Nephron (organoid): Measurements from ENCODE around the gene BTNL8.

Source experiments
- H3K27ac Mint-ChIP-seq, 3 experiments: 2 replicates each; pipeline ENCODE4 v1.8.0; 2020; ENCODE audit warnings: mixed read lengths in 3 of 3, mild to moderate bottlenecking in 2 of 3, moderate library complexity in 1 of 3
- H3K27me3 Mint-ChIP-seq: 2 replicates; pipeline ENCODE4 v1.8.0; 2021; ENCODE audit warnings: low read depth, mild to moderate bottlenecking, moderate library complexity, mixed read lengths
- H3K36me3 Mint-ChIP-seq: 2 replicates; pipeline ENCODE4 v1.8.0; 2020; ENCODE audit warnings: low read depth, mixed read lengths
- H3K4me1 Mint-ChIP-seq: 2 replicates; pipeline ENCODE4 v1.8.0; 2020; ENCODE audit warnings: mixed read lengths
- H3K4me3 Mint-ChIP-seq, 3 experiments: 2 replicates each; pipeline ENCODE4 v1.8.0; 2020; ENCODE audit warnings: mild to moderate bottlenecking in 3 of 3, mixed read lengths in 3 of 3, moderate library complexity in 2 of 3
- H3K9me3 Mint-ChIP-seq: 2 replicates; pipeline ENCODE4 v1.8.0; 2020; ENCODE audit warnings: mixed read lengths
- TF ChIP-seq, protein P1 (sequence below), 3 experiments: fragments of 200-600 bp; sonication (generic); IDR thresholded peaks; one replicate each; pipeline ENCODE4 v1.5.0; 2021; ENCODE audit warnings: antibody characterized with exemption in 3 of 3; ENCODE audit not compliant: unreplicated experiment in 3 of 3

The BTNL8 gene

DNA sequence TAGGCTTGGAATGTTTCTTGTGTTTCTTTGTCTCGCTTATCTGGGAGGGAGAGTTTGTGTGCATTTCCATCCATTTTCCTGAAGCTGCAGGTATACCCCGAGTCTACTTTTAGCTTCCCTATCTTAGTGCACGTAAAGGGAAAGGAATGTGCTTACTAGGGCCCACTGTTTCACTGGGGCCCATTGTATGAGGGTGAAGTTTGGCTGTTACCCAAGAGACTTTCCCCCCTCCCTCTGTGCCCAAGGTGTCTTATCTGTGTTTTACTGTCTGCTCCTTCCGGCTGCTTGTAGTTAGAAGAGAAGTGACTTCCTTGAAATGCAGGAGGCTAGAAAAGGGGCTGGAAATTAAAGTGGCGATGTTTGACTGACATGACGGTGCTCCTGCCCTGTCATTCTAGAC, 77.6 kb downstream of the BTNL8 start:
- no peak overlapping the region for H3K27ac Mint-ChIP-seq
- no peaks in the 10 kb centered on the region for H3K4me1 Mint-ChIP-seq
- H3K9me3 Mint-ChIP-seq, result no peaks in the 10 kb centered on the region
- TF ChIP-seq, protein P1, sequence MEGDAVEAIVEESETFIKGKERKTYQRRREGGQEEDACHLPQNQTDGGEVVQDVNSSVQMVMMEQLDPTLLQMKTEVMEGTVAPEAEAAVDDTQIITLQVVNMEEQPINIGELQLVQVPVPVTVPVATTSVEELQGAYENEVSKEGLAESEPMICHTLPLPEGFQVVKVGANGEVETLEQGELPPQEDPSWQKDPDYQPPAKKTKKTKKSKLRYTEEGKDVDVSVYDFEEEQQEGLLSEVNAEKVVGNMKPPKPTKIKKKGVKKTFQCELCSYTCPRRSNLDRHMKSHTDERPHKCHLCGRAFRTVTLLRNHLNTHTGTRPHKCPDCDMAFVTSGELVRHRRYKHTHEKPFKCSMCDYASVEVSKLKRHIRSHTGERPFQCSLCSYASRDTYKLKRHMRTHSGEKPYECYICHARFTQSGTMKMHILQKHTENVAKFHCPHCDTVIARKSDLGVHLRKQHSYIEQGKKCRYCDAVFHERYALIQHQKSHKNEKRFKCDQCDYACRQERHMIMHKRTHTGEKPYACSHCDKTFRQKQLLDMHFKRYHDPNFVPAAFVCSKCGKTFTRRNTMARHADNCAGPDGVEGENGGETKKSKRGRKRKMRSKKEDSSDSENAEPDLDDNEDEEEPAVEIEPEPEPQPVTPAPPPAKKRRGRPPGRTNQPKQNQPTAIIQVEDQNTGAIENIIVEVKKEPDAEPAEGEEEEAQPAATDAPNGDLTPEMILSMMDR (IDR thresholded peaks at IDR 0.05; ENCODE audit: unreplicated experiment in 3 of 3), result no peak
- H3K4me3 Mint-ChIP-seq, result no peak overlapping the region
- H3K27me3 Mint-ChIP-seq, result no peaks in the 10 kb centered on the region
- no peaks in the 10 kb centered on the region for H3K36me3 Mint-ChIP-seq

DNA sequence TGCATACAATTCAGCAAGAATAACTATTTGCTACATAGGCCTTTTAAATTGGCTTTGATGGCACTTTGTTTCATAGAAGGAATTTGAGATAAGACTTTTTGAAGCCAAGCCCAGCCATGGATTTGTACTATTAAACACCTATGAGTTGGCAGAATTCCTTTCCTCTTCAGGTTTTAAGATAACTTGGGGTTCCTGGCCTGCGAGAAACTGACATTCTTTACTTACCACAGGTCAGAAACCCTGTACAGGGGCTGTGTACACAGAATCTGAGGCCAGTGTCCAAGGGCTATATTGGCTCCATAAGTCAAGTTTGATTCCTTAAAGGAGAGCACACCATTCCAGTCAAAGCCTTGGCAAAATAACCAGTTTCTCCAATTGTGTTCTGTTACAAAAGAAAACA, 78.9 kb downstream of the BTNL8 start:
- H3K4me1 Mint-ChIP-seq, result no peaks in the 10 kb centered on the region
- no peak overlapping the region for H3K4me3 Mint-ChIP-seq
- H3K27ac Mint-ChIP-seq, result no peak overlapping the region
- no peaks in the 10 kb centered on the region for H3K27me3 Mint-ChIP-seq
- H3K9me3 Mint-ChIP-seq, result no peaks in the 10 kb centered on the region
- H3K36me3 Mint-ChIP-seq, result no peaks in the 10 kb centered on the region
- TF ChIP-seq, protein P1 (IDR thresholded peaks at IDR 0.05; ENCODE audit: unreplicated experiment in 3 of 3), result no peak

DNA sequence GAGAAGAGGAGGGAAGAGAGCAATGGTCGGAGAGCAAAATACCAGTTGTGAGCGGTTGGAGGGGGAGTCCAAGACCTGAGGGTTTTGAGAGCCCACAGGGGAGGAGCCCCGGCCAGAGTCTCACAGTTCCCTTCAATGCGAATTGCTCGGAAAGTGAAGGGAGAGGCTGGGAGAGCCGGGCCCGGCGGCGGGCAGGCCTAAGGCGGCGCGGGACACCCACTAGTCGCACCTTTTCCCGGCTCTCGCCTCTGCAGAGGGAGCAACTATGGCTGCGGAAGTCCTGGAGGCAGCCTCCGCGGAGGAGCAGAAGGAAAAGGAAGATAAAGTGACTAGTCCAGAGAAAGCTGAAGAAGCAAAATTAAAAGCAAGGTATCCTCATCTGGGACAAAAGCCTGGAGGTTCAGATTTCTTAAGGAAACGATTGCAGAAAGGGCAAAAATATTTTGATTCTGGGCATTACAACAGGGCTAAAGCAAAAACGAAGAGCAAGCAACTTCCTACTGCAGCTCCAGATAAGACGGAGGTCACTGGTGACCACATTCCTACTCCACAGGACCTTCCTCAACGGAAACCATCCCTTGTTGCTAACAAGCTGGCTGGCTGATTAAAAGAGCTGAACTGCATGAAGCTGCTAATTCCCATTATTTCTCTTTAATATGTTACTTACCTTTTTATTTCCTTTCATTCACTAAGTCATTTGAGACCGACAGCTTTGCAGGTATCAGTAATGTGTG, 83.2 kb downstream of the BTNL8 start:
- Mint-ChIP-seq H3K4me3 (no peak overlapping the region), H3K9me3 (no peaks in the 10 kb centered on the region), H3K36me3 (no peaks in the 10 kb centered on the region), H3K4me1 (no peaks in the 10 kb centered on the region), H3K27me3 (no peaks in the 10 kb centered on the region), H3K27ac (no peak overlapping the region)
- TF ChIP-seq, protein P1 (IDR thresholded peaks at IDR 0.05; ENCODE audit: unreplicated experiment in 3 of 3), result no peak

DNA sequence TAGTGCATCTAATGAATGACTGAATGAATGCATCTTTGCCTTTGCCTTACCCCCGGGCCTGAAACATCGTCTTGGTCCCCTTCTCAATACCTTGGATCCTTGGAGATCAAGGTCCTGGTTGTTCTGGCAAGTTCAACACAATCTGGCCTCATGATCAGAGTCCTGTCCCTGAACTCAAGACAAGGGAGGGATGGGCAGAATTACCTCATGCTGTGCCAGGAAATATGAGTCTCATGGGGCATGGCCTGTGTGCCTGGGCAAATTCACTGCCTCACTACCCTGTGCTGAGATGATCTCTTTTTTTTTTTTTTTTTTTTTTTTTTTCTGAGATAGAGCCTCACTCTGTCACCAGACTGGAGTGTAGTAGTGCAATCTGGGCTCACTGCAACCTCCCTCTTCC, 89.1 kb downstream of the BTNL8 start:
- H3K27me3 Mint-ChIP-seq, result peaks cover 7% of the 10 kb centered on the region
- H3K9me3 Mint-ChIP-seq, result no peaks in the 10 kb centered on the region
- no peaks in the 10 kb centered on the region for H3K4me1 Mint-ChIP-seq
- no peaks in the 10 kb centered on the region for H3K36me3 Mint-ChIP-seq
- no peak overlapping the region for H3K27ac Mint-ChIP-seq
- no peak overlapping the region for H3K4me3 Mint-ChIP-seq
- TF ChIP-seq, protein P1 (IDR thresholded peaks at IDR 0.05; ENCODE audit: unreplicated experiment in 3 of 3), result no peak

DNA sequence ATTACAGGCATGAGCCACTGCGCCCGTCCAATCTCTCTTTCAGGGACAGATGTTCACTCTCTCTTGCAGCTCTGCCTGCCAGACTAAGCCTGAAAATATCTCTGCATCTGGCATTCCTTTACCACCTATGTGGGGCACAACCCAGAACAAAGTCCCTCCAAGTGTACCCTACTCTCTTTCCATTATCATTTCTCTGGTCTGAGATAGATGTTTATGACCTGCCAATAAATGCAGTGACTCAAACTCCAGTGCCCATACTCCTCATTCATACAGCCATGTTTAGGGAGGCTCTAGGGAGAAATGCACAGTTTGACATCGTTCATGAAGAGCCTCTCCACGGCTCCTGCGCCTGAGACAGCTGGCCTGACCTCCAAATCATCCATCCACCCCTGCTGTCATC, 89.6 kb downstream of the BTNL8 start, which contains the start of gene BTNL3:
BTNL3 (plus strand) TSS at position 255 of the 400 bp plus-strand sequence. CDS start 183 bp downstream, outside the sequence.
- no peak within 1 kb of the TSS for H3K4me3 Mint-ChIP-seq
- no peaks in the 10 kb centered on the region for H3K36me3 Mint-ChIP-seq
- H3K9me3 Mint-ChIP-seq, result no peaks in the 10 kb centered on the region
- H3K27me3 Mint-ChIP-seq, result peaks cover 7% of the 10 kb centered on the region
- H3K27ac Mint-ChIP-seq, result no peak within 1 kb of the TSS
- no peaks in the 10 kb centered on the region for H3K4me1 Mint-ChIP-seq
- TF ChIP-seq, protein P1 (IDR thresholded peaks at IDR 0.05; ENCODE audit: unreplicated experiment in 3 of 3), result no peak
